Activated T-cell treated with anti-CD3 and anti-CD28 coated beads, Interleukin-2, amount 50 U/mL, for 4 hours (primary cell): ENCODE measurements around the gene MAMDC4. TPM values are rescaled to one million over a fixed set of nuclear protein-coding genes. Genes with fewer than 3 reads are reported as not detected.
"Not testable (repeated sequence)": the region's sequence is repeated elsewhere in the genome, so short reads cannot be mapped to it uniquely, and the experiment has no call there.

Source experiments
- ATAC-seq, 2 donors: fragments of 200-7000 bp; cut with Tn5 transposase; one replicate each; pipeline ENCODE4 v1.10.0; 2021
- DNase-seq: peaks from one replicate; pipeline ENCODE4 v3.0.0-alpha.2; 2020
- H3K27me3 Mint-ChIP-seq: one replicate; pipeline ENCODE4 v1.8.0; 2021; ENCODE audit warnings: low read depth, mixed read lengths
- H3K36me3 Mint-ChIP-seq: one replicate; pipeline ENCODE4 v1.8.0; 2022; ENCODE audit warnings: mixed read lengths; ENCODE audit not compliant: insufficient read depth
- H3K4me1 Mint-ChIP-seq: one replicate; pipeline ENCODE4 v1.8.0; 2021; ENCODE audit warnings: low read depth, mixed read lengths
- H3K4me3 Mint-ChIP-seq: one replicate; pipeline ENCODE4 v1.8.0; 2021; ENCODE audit warnings: mild to moderate bottlenecking, moderate library complexity, mixed read lengths
- H3K9me3 Mint-ChIP-seq: one replicate; pipeline ENCODE4 v1.8.0; 2021; ENCODE audit warnings: mixed read lengths
- total RNA-seq, 3 donors: library from RNA; stranded (reverse); gene quantifications; one replicate each; pipeline ENCODE4 v1.2.1, GENCODE V29; 2021

The MAMDC4 gene
- total RNA-seq: 10 to 100 TPM; 10.7 to 13.9 (median 11.0) TPM

GRCh38 chr9:136851941-136852663, at the start of gene MAMDC4:
Gene MAMDC4 (plus strand): TSS chr9:136852346. CDS start chr9:136852417, 71 bp downstream.
- Mint-ChIP-seq H3K27me3 (peaks cover 7% of the 10 kb centered on the region), H3K4me3 (no peak within 1 kb of the TSS), H3K36me3 (no peaks in the 10 kb centered on the region), H3K4me1 (peaks cover 11% of the 10 kb centered on the region), H3K9me3 (no peaks in the 10 kb centered on the region)
- ATAC-seq: no peak
- no peak for DNase-seq

- not testable (repeated sequence) for H3K27me3 Mint-ChIP-seq, H3K9me3 Mint-ChIP-seq, ATAC-seq, H3K36me3 Mint-ChIP-seq, H3K4me3 Mint-ChIP-seq, DNase-seq
- peaks cover 19% of the 10 kb centered on the region for H3K4me1 Mint-ChIP-seq
Measured at GRCh38 chr9:136803009-136803550, 49.1 kb upstream of the MAMDC4 start.

GRCh38 chr9:136803551-136804508, 48.3 kb upstream of the MAMDC4 start:
- Mint-ChIP-seq H3K9me3 (no peaks in the 10 kb centered on the region), H3K4me1 (peaks cover 20% of the 10 kb centered on the region), H3K4me3 (no peak overlapping the region), H3K27me3 (no peaks in the 10 kb centered on the region), H3K36me3 (peaks cover 4% of the 10 kb centered on the region)
- no peak for ATAC-seq
- DNase-seq: no peak

- no peak for ATAC-seq
- DNase-seq: no peak
- no peaks in the 10 kb centered on the region for H3K27me3 Mint-ChIP-seq
- H3K4me1 Mint-ChIP-seq: peaks cover 28% of the 10 kb centered on the region
- H3K4me3 Mint-ChIP-seq: no peak overlapping the region
- H3K9me3 Mint-ChIP-seq: no peaks in the 10 kb centered on the region
- peaks cover 4% of the 10 kb centered on the region for H3K36me3 Mint-ChIP-seq
Measured at GRCh38 chr9:136804509-136805206, 47.5 kb upstream of the MAMDC4 start.

GRCh38 chr9:136805207-136805740, 46.9 kb upstream of the MAMDC4 start:
- DNase-seq (no peak), ATAC-seq (no peak)
- peaks cover 32% of the 10 kb centered on the region for H3K4me1 Mint-ChIP-seq
- H3K36me3 Mint-ChIP-seq: peaks cover 9% of the 10 kb centered on the region
- no peaks in the 10 kb centered on the region for H3K9me3 Mint-ChIP-seq
- no peaks in the 10 kb centered on the region for H3K27me3 Mint-ChIP-seq
- H3K4me3 Mint-ChIP-seq: no peak overlapping the region

GRCh38 chr9:136806067-136806466, 46.1 kb upstream of the MAMDC4 start:
- peaks cover 30% of the 10 kb centered on the region for H3K4me1 Mint-ChIP-seq
- H3K9me3 Mint-ChIP-seq: no peaks in the 10 kb centered on the region
- peak overlapping the region; percentile 86 for H3K4me3 Mint-ChIP-seq
- ATAC-seq (no peak), DNase-seq (no peak)
- H3K36me3 Mint-ChIP-seq: peaks cover 11% of the 10 kb centered on the region
- H3K27me3 Mint-ChIP-seq: no peaks in the 10 kb centered on the region

GRCh38 chr9:136806631-136807201, 45.4 kb upstream of the MAMDC4 start:
- Mint-ChIP-seq H3K9me3 (no peaks in the 10 kb centered on the region), H3K4me3 (peak overlapping the region; percentile 86), H3K4me1 (peaks cover 27% of the 10 kb centered on the region), H3K36me3 (peaks cover 12% of the 10 kb centered on the region), H3K27me3 (no peaks in the 10 kb centered on the region)
- ATAC-seq (no peak), DNase-seq (no peak)

- Mint-ChIP-seq H3K4me1 (peaks cover 27% of the 10 kb centered on the region), H3K4me3 (peak within 1 kb of the TSS; percentile 86), H3K36me3 (peaks cover 12% of the 10 kb centered on the region), H3K27me3 (no peaks in the 10 kb centered on the region), H3K9me3 (no peaks in the 10 kb centered on the region)
- ATAC-seq (peak; percentile 87 to 88), DNase-seq (peak; percentile 76)
Measured at GRCh38 chr9:136807281-136808074, 44.7 kb upstream of the MAMDC4 start, which contains the start of gene RABL6. Gene RABL6 (plus strand): TSS chr9:136807948. CDS start chr9:136808197, 249 bp downstream.

GRCh38 chr9:136808075-136808805, 43.9 kb upstream of the MAMDC4 start:
- Mint-ChIP-seq H3K9me3 (no peaks in the 10 kb centered on the region), H3K27me3 (no peaks in the 10 kb centered on the region), H3K36me3 (peaks cover 12% of the 10 kb centered on the region), H3K4me1 (peaks cover 32% of the 10 kb centered on the region), H3K4me3 (peak overlapping the region; percentile 86)
- peak; percentile 49 to 58 for ATAC-seq
- DNase-seq: peak; percentile 50

- ATAC-seq: no peak
Measured at GRCh38 chr9:136808806-136809158, 43.4 kb upstream of the MAMDC4 start.

GRCh38 chr9:136814725-136815421, 37.3 kb upstream of the MAMDC4 start:
- Mint-ChIP-seq H3K4me1 (peaks cover 21% of the 10 kb centered on the region), H3K27me3 (no peaks in the 10 kb centered on the region), H3K4me3 (no peak overlapping the region), H3K9me3 (no peaks in the 10 kb centered on the region), H3K36me3 (peaks cover 19% of the 10 kb centered on the region)
- ATAC-seq (no peak), DNase-seq (no peak)

More at GRCh38 chr9:136808806-136809158, 43.4 kb upstream of the MAMDC4 start:
- Mint-ChIP-seq H3K4me3 (peak overlapping the region; percentile 86), H3K4me1 (peaks cover 34% of the 10 kb centered on the region), H3K27me3 (no peaks in the 10 kb centered on the region), H3K36me3 (peaks cover 13% of the 10 kb centered on the region), H3K9me3 (no peaks in the 10 kb centered on the region)
- DNase-seq: no peak

GRCh38 chr9:136815422-136815782, 36.7 kb upstream of the MAMDC4 start:
- DNase-seq (no peak), ATAC-seq (no peak)
- H3K9me3 Mint-ChIP-seq: no peaks in the 10 kb centered on the region
- H3K4me3 Mint-ChIP-seq: no peak overlapping the region
- H3K36me3 Mint-ChIP-seq: peaks cover 15% of the 10 kb centered on the region
- H3K4me1 Mint-ChIP-seq: peaks cover 18% of the 10 kb centered on the region
- H3K27me3 Mint-ChIP-seq: no peaks in the 10 kb centered on the region
